NCI-H748 (cell line): ENCODE measurements around the gene ANKRD62.
"Not testable (repeated sequence)": the region's sequence is repeated elsewhere in the genome, so short reads cannot be mapped to it uniquely, and the experiment has no call there.

Experiments used
- DNase-seq: peaks from one replicate; lab custom pipeline; 2025; ENCODE audit not compliant: unreplicated experiment; lab: John Stamatoyannopoulos, UW

The ANKRD62 gene

GRCh38 chr18:12092398-12093229 is 1.0 kb upstream of the ANKRD62 start:
- peak; percentile 76 for DNase-seq

- no peak for DNase-seq
These were observed 4.7 kb downstream of the ANKRD62 start for GRCh38 chr18:12098374-12098773.

GRCh38 chr18:12099160-12099559 is 5.5 kb downstream of the ANKRD62 start:
- DNase-seq: no peak

GRCh38 chr18:12101266-12101665 is 7.6 kb downstream of the ANKRD62 start:
- DNase-seq: no peak

- no peak for DNase-seq
These were observed 8.6 kb downstream of the ANKRD62 start for GRCh38 chr18:12102136-12102842.

- DNase-seq: no peak
These were observed 12.8 kb downstream of the ANKRD62 start for GRCh38 chr18:12106471-12106870.

GRCh38 chr18:12109836-12110235 is 16.2 kb downstream of the ANKRD62 start:
- DNase-seq: no peak

- DNase-seq: no peak
These were observed 20.5 kb downstream of the ANKRD62 start for GRCh38 chr18:12113999-12114646.

- no peak for DNase-seq
These were observed 25.7 kb downstream of the ANKRD62 start for GRCh38 chr18:12119358-12119757.

- no peak for DNase-seq
These were observed 27.8 kb downstream of the ANKRD62 start for GRCh38 chr18:12121175-12122042.

- not testable (repeated sequence) for DNase-seq
These were observed 28.4 kb downstream of the ANKRD62 start for GRCh38 chr18:12122043-12122389.

- DNase-seq: not testable (repeated sequence)
These were observed 34.0 kb downstream of the ANKRD62 start for GRCh38 chr18:12127647-12128046.

GRCh38 chr18:12138831-12139230 is 45.2 kb downstream of the ANKRD62 start:
- not testable (repeated sequence) for DNase-seq

- DNase-seq: not testable (repeated sequence)
These were observed 47.2 kb downstream of the ANKRD62 start for GRCh38 chr18:12140866-12141265.

GRCh38 chr18:12141778-12142177 is 48.1 kb downstream of the ANKRD62 start:
- not testable (repeated sequence) for DNase-seq

GRCh38 chr18:12149431-12149830 is 55.8 kb downstream of the ANKRD62 start:
- DNase-seq: not testable (repeated sequence)

GRCh38 chr18:12154361-12154760 is 60.7 kb downstream of the ANKRD62 start:
- no peak for DNase-seq

GRCh38 chr18:12155996-12156395 is 62.4 kb downstream of the ANKRD62 start:
- DNase-seq: no peak

- no peak for DNase-seq
These were observed 65.8 kb downstream of the ANKRD62 start for GRCh38 chr18:12159446-12159845.

GRCh38 chr18:12162786-12163185 is 69.1 kb downstream of the ANKRD62 start:
- no peak for DNase-seq
